ENCODE measurements around the gene FBLN1. TPM values are rescaled to one million over a fixed set of nuclear protein-coding genes. Genes with fewer than 3 reads are reported as not detected.

FBLN1 gene
- total and polyA plus RNA-seq, 2 donors (not counting 3 experiments of a cell fraction or from before 2014, with no cell fraction given): 1.2 to 4.0 TPM

DNA sequence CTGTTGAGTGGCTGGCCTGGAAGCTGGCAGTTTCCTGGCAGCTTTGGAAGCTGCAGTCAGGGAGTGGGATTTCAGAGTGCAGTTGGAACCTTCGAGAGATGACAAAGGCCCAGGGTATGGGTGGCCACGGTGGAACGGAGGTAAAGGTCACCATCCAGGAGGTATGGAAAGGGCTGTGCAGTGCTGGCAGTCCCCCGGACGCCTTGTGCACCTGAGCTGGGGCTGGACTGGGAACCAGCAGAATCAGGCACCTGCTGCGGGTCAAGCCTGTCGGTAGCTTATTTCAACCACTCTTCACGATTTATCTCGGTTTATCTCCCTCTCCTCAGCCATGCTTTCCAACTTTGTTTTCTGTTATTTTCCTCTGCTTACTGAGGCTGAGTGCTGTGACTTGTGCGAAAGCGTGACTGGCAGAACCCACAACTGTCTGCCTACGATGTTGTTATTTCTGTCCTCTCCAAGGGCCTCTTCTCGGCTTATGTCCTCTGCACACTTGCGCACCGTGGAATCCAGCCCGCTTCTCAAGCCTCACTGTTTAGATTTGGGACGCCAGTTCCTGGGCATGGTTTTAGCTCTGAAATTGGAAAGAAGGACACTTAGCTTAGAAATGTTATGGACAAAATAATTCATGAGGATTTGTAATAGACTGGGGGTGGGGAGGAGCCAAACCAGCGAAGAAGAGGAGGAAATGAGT lies 145.0 kb downstream of the FBLN1 start:
- Histone ChIP-seq H3K27me3 (ENCODE audit: control insufficient read depth in 2 of 2, insufficient read depth in 2 of 2, low read length in 2 of 2) (peaks cover 21 to 25% of the 10 kb centered on the region in 2 experiments), H3K27ac (ENCODE audit: insufficient read depth, low read depth, low read length) (no peak overlapping the region), H4K20me1 (replicated peaks; ENCODE audit: control insufficient read depth, extremely low read depth, insufficient read depth, low read length) (no peaks in the 10 kb centered on the region), H3K4me2 (ENCODE audit: insufficient read depth, low read length) (no peak overlapping the region), H3K79me2 (ENCODE audit: control insufficient read depth, insufficient read depth, low read length) (no peaks in the 10 kb centered on the region), H3K36me3 (ENCODE audit: control insufficient read depth in 2 of 2, extremely low read depth in 1 of 2, insufficient read depth in 2 of 2, low read length in 2 of 2) (no peaks in the 10 kb centered on the region), H2AFZ (ENCODE audit: low read depth, low read length) (no peak overlapping the region), H3K4me1 (ENCODE audit: control insufficient read depth, extremely low read depth, insufficient read depth, low read length) (no peaks in the 10 kb centered on the region), H3K9ac (replicated peaks; ENCODE audit: extremely low read depth, insufficient read depth, low read length) (no peak overlapping the region), H3K4me3 (replicated peaks in 1 of 3; ENCODE audit: insufficient read depth in 1 of 3, low read depth in 1 of 3, low read length in 3 of 3) (no peak overlapping the region), H3K9me1 (replicated peaks; ENCODE audit: control insufficient read depth, extremely low read depth, insufficient read depth, low read length) (no peaks in the 10 kb centered on the region), H3K9me3 (replicated peaks; ENCODE audit: control insufficient read depth, insufficient read depth, low read length) (no peaks in the 10 kb centered on the region)
- ChIA-PET POLR2A (no interaction called here), CTCF (interaction anchor here (1.6 to 2.3 kb wide), 3 partner anchors 70 to 215 kb away, joined by 5 to 11 read pairs (median 6); no protein-coding TSS in a partner anchor)
- dilution Hi-C loops (cut with MboI; ENCODE audit: extremely low pct_ligation_motif_present, low sequenced_read_pairs) (no loop called here), intact Hi-C loops (cut with micrococcal nuclease) (no loop called here)
- BruUV-seq (replicated peaks): no TSS peak
- TF ChIP-seq GATA2 (IDR thresholded peaks at IDR 0.05; ENCODE audit: insufficient read depth, insufficient read length, low read depth, low read length): no peak
- FAIRE-seq (no peak), DNase-seq (ENCODE audit: low read depth, low spot score) (no peak)

DNA sequence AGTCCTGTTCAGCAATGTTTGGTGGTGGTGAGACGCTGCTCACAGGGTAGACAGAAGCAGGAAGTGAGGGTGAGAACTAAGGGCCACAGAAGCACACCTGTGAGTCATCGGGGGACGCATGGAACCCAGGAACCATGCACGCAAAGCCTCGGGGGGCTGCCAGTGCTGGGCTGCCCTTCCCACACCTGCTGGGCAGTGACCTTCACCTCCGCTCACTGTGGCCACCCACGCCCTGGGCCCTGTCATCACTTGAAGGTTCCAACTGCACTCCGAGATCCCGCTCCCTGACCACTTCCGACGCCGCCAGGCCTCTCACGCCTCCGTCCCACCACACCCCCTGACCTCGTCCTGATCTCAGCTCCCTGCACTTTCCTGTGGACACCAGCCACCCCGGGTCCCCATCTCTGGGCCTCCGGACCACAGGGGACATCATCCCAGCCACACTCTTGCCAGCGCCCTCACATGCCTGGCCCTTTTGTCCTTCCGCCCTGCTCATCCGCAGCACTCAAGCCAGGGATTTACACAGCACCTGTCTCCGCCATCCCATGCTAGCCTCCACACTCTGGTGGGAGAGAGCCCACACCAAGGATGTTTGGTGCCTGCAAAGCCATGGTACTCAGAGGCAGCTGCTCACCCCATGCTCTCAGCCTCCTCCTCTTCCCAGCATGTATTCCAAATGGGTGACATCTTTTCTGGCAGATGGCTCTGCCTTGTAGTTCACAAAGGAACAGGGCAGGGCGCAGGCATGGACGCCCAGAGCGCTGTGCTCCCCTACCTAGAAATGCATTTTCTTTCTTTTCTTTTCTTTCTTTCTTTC lies 145.8 kb downstream of the FBLN1 start:
- BruUV-seq (replicated peaks): no TSS peak
- POLR2A ChIA-PET: no interaction called here
- no peak overlapping the region for H3K4me2 ChIP-seq (ENCODE audit: insufficient read depth, low read length)
- H2AFZ ChIP-seq (ENCODE audit: low read depth, low read length): no peak overlapping the region
- peaks cover 16 to 24% of the 10 kb centered on the region in 2 experiments for H3K27me3 ChIP-seq (ENCODE audit: control insufficient read depth in 2 of 2, insufficient read depth in 2 of 2, low read length in 2 of 2)
- no peak overlapping the region for H3K9ac ChIP-seq (replicated peaks; ENCODE audit: extremely low read depth, insufficient read depth, low read length)
- no peaks in the 10 kb centered on the region for H4K20me1 ChIP-seq (replicated peaks; ENCODE audit: control insufficient read depth, extremely low read depth, insufficient read depth, low read length)
- no peaks in the 10 kb centered on the region for H3K9me3 ChIP-seq (replicated peaks; ENCODE audit: control insufficient read depth, insufficient read depth, low read length)
- CTCF ChIA-PET: interaction anchor here (1.5 to 2.3 kb wide), 4 partner anchors 70 to 214 kb away, joined by 5 to 11 read pairs (median 6); no protein-coding TSS in a partner anchor
- H3K36me3 ChIP-seq (ENCODE audit: control insufficient read depth in 2 of 2, extremely low read depth in 1 of 2, insufficient read depth in 2 of 2, low read length in 2 of 2): no peaks in the 10 kb centered on the region
- H3K79me2 ChIP-seq (ENCODE audit: control insufficient read depth, insufficient read depth, low read length): no peaks in the 10 kb centered on the region
- intact Hi-C loops (cut with micrococcal nuclease): no loop called here
- H3K4me3 ChIP-seq (replicated peaks in 1 of 3; ENCODE audit: insufficient read depth in 1 of 3, low read depth in 1 of 3, low read length in 3 of 3): no peak overlapping the region
- dilution Hi-C loops (cut with MboI; ENCODE audit: extremely low pct_ligation_motif_present, low sequenced_read_pairs): no loop called here
- no peaks in the 10 kb centered on the region for H3K4me1 ChIP-seq (ENCODE audit: control insufficient read depth, extremely low read depth, insufficient read depth, low read length)
- FAIRE-seq (no peak), DNase-seq (ENCODE audit: low read depth, low spot score) (no peak)
- TF ChIP-seq JUN (IDR thresholded peaks at IDR 0.05; ENCODE audit: borderline replicate concordance, insufficient read depth, insufficient read length, low read depth): no peak
- no peak for TF ChIP-seq POLR2AphosphoS5 (IDR thresholded peaks at IDR 0.05; ENCODE audit: insufficient read depth, low read depth, low read length)
- TF ChIP-seq MYC (IDR thresholded peaks at IDR 0.05; ENCODE audit: low read depth, low read length): no peak
- no peak for TF ChIP-seq EZH2 (IDR thresholded peaks at IDR 0.05; ENCODE audit: borderline replicate concordance, low read depth, low read length, severe bottlenecking)
- TF ChIP-seq, protein P1, sequence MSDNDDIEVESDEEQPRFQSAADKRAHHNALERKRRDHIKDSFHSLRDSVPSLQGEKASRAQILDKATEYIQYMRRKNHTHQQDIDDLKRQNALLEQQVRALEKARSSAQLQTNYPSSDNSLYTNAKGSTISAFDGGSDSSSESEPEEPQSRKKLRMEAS (IDR thresholded peaks at IDR 0.05; ENCODE audit: insufficient read depth, insufficient read length): no peak
- TF ChIP-seq, protein P2, sequence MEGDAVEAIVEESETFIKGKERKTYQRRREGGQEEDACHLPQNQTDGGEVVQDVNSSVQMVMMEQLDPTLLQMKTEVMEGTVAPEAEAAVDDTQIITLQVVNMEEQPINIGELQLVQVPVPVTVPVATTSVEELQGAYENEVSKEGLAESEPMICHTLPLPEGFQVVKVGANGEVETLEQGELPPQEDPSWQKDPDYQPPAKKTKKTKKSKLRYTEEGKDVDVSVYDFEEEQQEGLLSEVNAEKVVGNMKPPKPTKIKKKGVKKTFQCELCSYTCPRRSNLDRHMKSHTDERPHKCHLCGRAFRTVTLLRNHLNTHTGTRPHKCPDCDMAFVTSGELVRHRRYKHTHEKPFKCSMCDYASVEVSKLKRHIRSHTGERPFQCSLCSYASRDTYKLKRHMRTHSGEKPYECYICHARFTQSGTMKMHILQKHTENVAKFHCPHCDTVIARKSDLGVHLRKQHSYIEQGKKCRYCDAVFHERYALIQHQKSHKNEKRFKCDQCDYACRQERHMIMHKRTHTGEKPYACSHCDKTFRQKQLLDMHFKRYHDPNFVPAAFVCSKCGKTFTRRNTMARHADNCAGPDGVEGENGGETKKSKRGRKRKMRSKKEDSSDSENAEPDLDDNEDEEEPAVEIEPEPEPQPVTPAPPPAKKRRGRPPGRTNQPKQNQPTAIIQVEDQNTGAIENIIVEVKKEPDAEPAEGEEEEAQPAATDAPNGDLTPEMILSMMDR (IDR thresholded peaks at IDR 0.05; ENCODE audit: extremely low read depth in 1 of 2, insufficient read depth in 1 of 2, low read depth in 1 of 2, low read length in 2 of 2): no peak
- no peak for TF ChIP-seq FOS (IDR thresholded peaks at IDR 0.05; ENCODE audit: borderline replicate concordance, insufficient read depth, low read length)
- no peak for TF ChIP-seq POLR2A (IDR thresholded peaks at IDR 0.05; ENCODE audit: low read depth, low read length)
- TF ChIP-seq GATA2 (IDR thresholded peaks at IDR 0.05; ENCODE audit: insufficient read depth, insufficient read length, low read depth, low read length): no peak
- no peak overlapping the region for H3K27ac ChIP-seq (ENCODE audit: insufficient read depth, low read depth, low read length)
- H3K9me1 ChIP-seq (replicated peaks; ENCODE audit: control insufficient read depth, extremely low read depth, insufficient read depth, low read length): no peaks in the 10 kb centered on the region

All from endothelial cell of umbilical vein (primary cell).